ENCODE data around the gene BBOX1.

BBOX1 gene

DNA sequence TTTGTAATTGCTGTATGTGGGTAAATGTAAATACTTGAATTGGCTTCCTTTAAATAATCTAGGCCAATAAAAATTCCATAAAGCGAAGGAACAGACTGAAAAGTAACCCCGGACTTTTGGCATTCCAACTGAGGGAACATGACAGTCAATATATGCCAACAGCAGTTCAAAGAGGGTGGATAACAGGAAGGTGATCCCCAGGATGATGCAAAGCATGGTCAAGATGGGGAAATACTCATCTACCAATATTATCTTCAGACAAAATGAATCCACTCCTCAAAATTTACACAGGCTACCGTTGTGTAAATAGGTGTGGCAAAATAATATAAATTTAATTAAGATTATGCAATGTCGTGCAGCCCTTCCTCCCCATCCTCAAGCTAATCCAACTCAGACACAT, 56.9 kb downstream of the BBOX1 start:
- Histone ChIP-seq H3K27me3 (replicated peaks; ENCODE audit: control insufficient read depth, insufficient read depth, low read length) (no peaks in the 10 kb centered on the region), H3K4me3 (replicated peaks; ENCODE audit: low read depth, low read length) (no peak overlapping the region), H3K36me3 (ENCODE audit: control insufficient read depth, insufficient read depth, low read length) (no peaks in the 10 kb centered on the region)
- TF ChIP-seq, protein P1, sequence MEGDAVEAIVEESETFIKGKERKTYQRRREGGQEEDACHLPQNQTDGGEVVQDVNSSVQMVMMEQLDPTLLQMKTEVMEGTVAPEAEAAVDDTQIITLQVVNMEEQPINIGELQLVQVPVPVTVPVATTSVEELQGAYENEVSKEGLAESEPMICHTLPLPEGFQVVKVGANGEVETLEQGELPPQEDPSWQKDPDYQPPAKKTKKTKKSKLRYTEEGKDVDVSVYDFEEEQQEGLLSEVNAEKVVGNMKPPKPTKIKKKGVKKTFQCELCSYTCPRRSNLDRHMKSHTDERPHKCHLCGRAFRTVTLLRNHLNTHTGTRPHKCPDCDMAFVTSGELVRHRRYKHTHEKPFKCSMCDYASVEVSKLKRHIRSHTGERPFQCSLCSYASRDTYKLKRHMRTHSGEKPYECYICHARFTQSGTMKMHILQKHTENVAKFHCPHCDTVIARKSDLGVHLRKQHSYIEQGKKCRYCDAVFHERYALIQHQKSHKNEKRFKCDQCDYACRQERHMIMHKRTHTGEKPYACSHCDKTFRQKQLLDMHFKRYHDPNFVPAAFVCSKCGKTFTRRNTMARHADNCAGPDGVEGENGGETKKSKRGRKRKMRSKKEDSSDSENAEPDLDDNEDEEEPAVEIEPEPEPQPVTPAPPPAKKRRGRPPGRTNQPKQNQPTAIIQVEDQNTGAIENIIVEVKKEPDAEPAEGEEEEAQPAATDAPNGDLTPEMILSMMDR (IDR thresholded peaks at IDR 0.05; ENCODE audit: insufficient read depth, low read length, poor library complexity, severe bottlenecking) = no peak
- no peak for DNase-seq (ENCODE audit: extremely low read depth, insufficient read length)

DNA sequence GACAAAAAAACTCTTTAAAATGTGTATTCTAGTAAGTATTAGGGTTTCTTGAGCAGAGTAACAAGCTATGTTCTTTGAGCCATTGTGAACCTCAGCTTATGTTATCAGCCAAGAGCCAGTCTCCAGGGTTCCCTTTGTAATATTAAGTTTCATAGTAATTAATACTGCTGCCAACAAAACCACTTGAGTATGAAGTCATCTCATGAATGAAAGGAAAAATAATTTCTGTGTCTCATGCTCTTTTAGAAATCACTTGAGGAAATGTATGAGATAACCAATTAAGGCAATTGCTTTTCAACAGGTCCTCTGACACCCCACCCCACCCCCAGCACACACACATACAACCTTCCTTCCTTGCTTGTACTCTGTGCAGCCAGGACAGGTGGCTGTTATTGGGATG, 59.9 kb downstream of the BBOX1 start:
- TF ChIP-seq, protein P1 (IDR thresholded peaks at IDR 0.05; ENCODE audit: insufficient read depth, low read length, poor library complexity, severe bottlenecking) = no peak
- H3K27me3 ChIP-seq (replicated peaks; ENCODE audit: control insufficient read depth, insufficient read depth, low read length) = no peaks in the 10 kb centered on the region
- H3K4me3 ChIP-seq (replicated peaks; ENCODE audit: low read depth, low read length) = no peak overlapping the region
- no peaks in the 10 kb centered on the region for H3K36me3 ChIP-seq (ENCODE audit: control insufficient read depth, insufficient read depth, low read length)
- no peak for DNase-seq (ENCODE audit: extremely low read depth, insufficient read length)

DNA sequence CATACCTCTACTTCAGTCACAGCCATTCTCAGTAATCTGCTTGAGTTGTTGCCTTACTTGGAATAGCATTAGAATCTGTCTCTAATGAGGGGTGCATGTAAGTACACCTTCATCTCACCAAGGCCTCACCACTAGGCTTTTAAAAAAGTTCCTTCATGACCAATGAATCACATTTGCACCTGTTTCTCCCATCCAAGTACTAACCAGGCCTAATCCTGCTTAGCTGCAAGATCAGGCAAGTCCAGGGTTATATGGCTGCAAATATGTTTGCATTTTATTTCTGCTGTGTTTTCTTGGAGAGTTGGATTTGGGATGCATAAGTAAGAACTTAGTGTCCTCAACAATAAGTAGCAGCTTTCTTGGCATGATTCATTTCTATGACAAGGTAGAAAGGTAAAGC, 66.9 kb downstream of the BBOX1 start:
- TF ChIP-seq, protein P1 (IDR thresholded peaks at IDR 0.05; ENCODE audit: insufficient read depth, low read length, poor library complexity, severe bottlenecking) = no peak
- no peaks in the 10 kb centered on the region for H3K36me3 ChIP-seq (ENCODE audit: control insufficient read depth, insufficient read depth, low read length)
- DNase-seq (ENCODE audit: extremely low read depth, insufficient read length) = no peak

DNA sequence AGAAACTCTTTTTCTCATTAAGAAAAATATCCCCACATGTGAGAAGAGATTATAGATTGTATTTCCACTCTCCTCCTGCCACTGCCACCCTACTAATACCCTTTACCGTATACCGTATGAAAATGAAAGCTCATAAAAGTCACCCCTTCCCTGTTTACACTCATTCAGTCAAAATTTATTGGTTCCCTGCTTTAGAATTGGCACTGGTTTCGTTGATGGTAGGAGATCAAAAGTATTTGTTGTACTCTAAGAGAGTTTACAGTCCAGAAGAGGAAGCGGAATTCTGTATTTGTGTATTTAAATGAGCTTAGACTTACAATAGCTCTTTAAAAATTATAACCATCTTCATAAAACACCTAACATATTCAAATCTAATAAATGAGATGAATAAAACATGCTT, 68.2 kb downstream of the BBOX1 start:
- Histone ChIP-seq H3K4me3 (replicated peaks; ENCODE audit: low read depth, low read length) (no peak overlapping the region), H3K36me3 (ENCODE audit: control insufficient read depth, insufficient read depth, low read length) (no peaks in the 10 kb centered on the region), H3K27me3 (replicated peaks; ENCODE audit: control insufficient read depth, insufficient read depth, low read length) (no peaks in the 10 kb centered on the region)
- TF ChIP-seq, protein P1 (IDR thresholded peaks at IDR 0.05; ENCODE audit: insufficient read depth, low read length, poor library complexity, severe bottlenecking) = no peak
- no peak for DNase-seq (ENCODE audit: extremely low read depth, insufficient read length)

More for the DNA sequence above, 66.9 kb downstream of the BBOX1 start:
- Histone ChIP-seq H3K27me3 (replicated peaks; ENCODE audit: control insufficient read depth, insufficient read depth, low read length) (no peaks in the 10 kb centered on the region), H3K4me3 (replicated peaks; ENCODE audit: low read depth, low read length) (no peak overlapping the region)

DNA sequence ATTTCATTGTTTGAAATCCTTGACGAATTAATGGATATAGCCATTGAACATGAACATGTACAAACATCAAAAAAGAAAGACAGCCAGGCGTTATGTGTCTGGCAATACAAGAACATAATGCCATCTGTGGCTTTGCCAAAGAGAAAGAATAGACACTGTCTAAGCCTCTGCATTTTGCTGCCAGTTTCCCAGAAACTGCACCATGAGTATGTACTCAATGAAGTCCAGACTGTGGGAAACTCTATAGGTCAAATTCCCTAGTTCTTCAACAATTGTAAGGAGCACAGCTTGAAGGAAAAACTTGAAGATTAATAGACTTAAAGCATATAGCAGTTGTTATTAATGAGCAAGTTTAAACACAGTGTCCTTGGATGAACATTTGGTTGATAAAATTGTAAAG, 71.3 kb downstream of the BBOX1 start:
- TF ChIP-seq, protein P1 (IDR thresholded peaks at IDR 0.05; ENCODE audit: insufficient read depth, low read length, poor library complexity, severe bottlenecking) = no peak
- H3K4me3 ChIP-seq (replicated peaks; ENCODE audit: low read depth, low read length) = no peak overlapping the region
- no peak for DNase-seq (ENCODE audit: extremely low read depth, insufficient read length)
- no peaks in the 10 kb centered on the region for H3K27me3 ChIP-seq (replicated peaks; ENCODE audit: control insufficient read depth, insufficient read depth, low read length)
- no peaks in the 10 kb centered on the region for H3K36me3 ChIP-seq (ENCODE audit: control insufficient read depth, insufficient read depth, low read length)

DNA sequence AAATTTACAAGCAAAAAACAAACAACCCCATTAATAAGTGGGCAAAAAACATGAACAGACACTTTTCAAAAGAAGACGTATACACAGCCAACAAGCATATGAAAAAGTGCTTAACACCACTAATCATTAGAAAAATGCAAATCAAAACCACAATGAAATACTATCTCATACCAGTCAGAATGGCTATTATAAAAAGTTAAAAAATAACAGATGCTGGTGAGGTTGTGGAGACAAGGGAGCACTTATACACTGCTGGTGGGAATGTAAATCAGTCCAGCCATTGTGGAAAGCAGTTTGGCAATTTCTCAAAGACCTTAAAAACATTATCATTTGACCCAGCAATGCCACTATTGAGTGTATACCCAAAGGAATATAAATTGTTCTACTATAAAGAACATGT, 72.3 kb downstream of the BBOX1 start:
- DNase-seq (ENCODE audit: extremely low read depth, insufficient read length) = no peak
- TF ChIP-seq, protein P1 (IDR thresholded peaks at IDR 0.05; ENCODE audit: insufficient read depth, low read length, poor library complexity, severe bottlenecking) = no peak
- Histone ChIP-seq H3K36me3 (ENCODE audit: control insufficient read depth, insufficient read depth, low read length) (no peaks in the 10 kb centered on the region), H3K27me3 (replicated peaks; ENCODE audit: control insufficient read depth, insufficient read depth, low read length) (no peaks in the 10 kb centered on the region), H3K4me3 (replicated peaks; ENCODE audit: low read depth, low read length) (no peak overlapping the region)
